Stromal cell of bone marrow (primary cell): ENCODE data around the gene RAP1GAP2.
"Not testable (repeated sequence)": the region's sequence is repeated elsewhere in the genome, so short reads cannot be mapped to it uniquely, and the experiment has no call there.

Experiments used
- DNase-seq: peaks from one replicate; pipeline ENCODE4 v3.0.0-alpha.2; 2012; ENCODE audit warnings: low read depth

The RAP1GAP2 gene

GRCh38 chr17:2885733-2886132 is 89.5 kb downstream of the RAP1GAP2 start:
- no peak for DNase-seq

- DNase-seq: no peak
Measured at GRCh38 chr17:2888326-2888725, 92.1 kb downstream of the RAP1GAP2 start.

GRCh38 chr17:2889256-2889655 is 93.0 kb downstream of the RAP1GAP2 start:
- DNase-seq: no peak

- DNase-seq: not testable (repeated sequence)
Measured at GRCh38 chr17:2890778-2891177, 94.5 kb downstream of the RAP1GAP2 start.

- DNase-seq: peak; percentile 55
Measured at GRCh38 chr17:2892305-2892971, 96.2 kb downstream of the RAP1GAP2 start.

- DNase-seq: no peak
Measured at GRCh38 chr17:2893422-2893914, 97.2 kb downstream of the RAP1GAP2 start.

GRCh38 chr17:2894782-2895181 is 98.5 kb downstream of the RAP1GAP2 start:
- DNase-seq: no peak

GRCh38 chr17:2897605-2898004 is 101.4 kb downstream of the RAP1GAP2 start:
- DNase-seq: no peak

- DNase-seq: no peak
Measured at GRCh38 chr17:2898255-2898926, 102.2 kb downstream of the RAP1GAP2 start.

- no peak for DNase-seq
Measured at GRCh38 chr17:2899906-2900305, 103.7 kb downstream of the RAP1GAP2 start.

GRCh38 chr17:2900842-2901241 is 104.6 kb downstream of the RAP1GAP2 start:
- DNase-seq: no peak

- DNase-seq: no peak
Measured at GRCh38 chr17:2901582-2901981, 105.3 kb downstream of the RAP1GAP2 start.

- no peak for DNase-seq
Measured at GRCh38 chr17:2902546-2902945, 106.3 kb downstream of the RAP1GAP2 start.

- no peak for DNase-seq
Measured at GRCh38 chr17:2903193-2903974, 107.1 kb downstream of the RAP1GAP2 start.

GRCh38 chr17:2904135-2904534 is 107.9 kb downstream of the RAP1GAP2 start:
- DNase-seq: no peak

- no peak for DNase-seq
Measured at GRCh38 chr17:2905269-2905668, 109.0 kb downstream of the RAP1GAP2 start.

GRCh38 chr17:2905696-2906501 is 109.7 kb downstream of the RAP1GAP2 start:
- DNase-seq: no peak

- no peak for DNase-seq
Measured at GRCh38 chr17:2906901-2907300, 110.7 kb downstream of the RAP1GAP2 start.

- DNase-seq: no peak
Measured at GRCh38 chr17:2909175-2909845, 113.1 kb downstream of the RAP1GAP2 start.

- no peak for DNase-seq
Measured at GRCh38 chr17:2909846-2910234, 113.6 kb downstream of the RAP1GAP2 start.

GRCh38 chr17:2911035-2911754 is 115.0 kb downstream of the RAP1GAP2 start:
- no peak for DNase-seq
